T47D (cell line): ENCODE measurements around the gene MAL.

Source experiments
- DNase-seq, 2 experiments: peaks; one replicate each; pipeline versions ENCODE4 v3.0.0 to v3.0.0-alpha.2; 2011 to 2012; ENCODE audit warnings: low read depth in 1 of 2, low spot score in 1 of 2
- JUND ChIP-seq: IDR thresholded peaks from 2 replicates; pipeline ENCODE4 v1.6.1; 2012; ENCODE audit warnings: low read depth
- in situ Hi-C: cut with HindIII; loops from 2 replicates; pipeline ENCODE4 v1.10.0; 2016; ENCODE audit warnings: low sequenced_read_pairs, low pct_unique_long_range_greater_than_20kb

Gene MAL

GRCh38 chr2:95025406-95026319 lies at the start of gene MAL:
MAL (plus strand) TSS chr2:95025708; CDS start chr2:95025793, 85 bp downstream.
- in situ Hi-C loops: no loop called here
- no peak for DNase-seq
- TF ChIP-seq JUND: no peak

- no peak for TF ChIP-seq JUND
- no peak for DNase-seq
- in situ Hi-C loops: no loop called here
Observed at GRCh38 chr2:94977826-94978225, 47.7 kb upstream of the MAL start.

DNA sequence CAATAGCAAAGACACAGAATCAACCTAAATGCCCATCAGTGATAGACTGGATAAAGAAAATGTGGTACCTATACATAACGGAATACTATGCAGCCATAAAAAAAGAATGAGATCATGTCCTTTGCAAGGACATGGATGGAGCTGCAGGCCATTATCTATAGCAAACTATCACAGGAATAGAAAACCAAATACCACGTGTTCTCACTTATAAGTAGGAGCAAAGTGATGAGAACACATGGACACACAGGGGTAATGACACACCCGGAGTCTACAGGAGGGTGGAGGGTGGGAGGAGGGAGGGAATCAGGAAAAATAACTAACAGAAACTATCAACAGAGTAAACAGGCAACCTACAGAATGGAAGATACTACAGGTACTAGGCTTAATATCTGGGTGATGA lies 46.6 kb upstream of the MAL start:
- no peak for DNase-seq
- in situ Hi-C loops: no loop called here
- TF ChIP-seq JUND: no peak

DNA sequence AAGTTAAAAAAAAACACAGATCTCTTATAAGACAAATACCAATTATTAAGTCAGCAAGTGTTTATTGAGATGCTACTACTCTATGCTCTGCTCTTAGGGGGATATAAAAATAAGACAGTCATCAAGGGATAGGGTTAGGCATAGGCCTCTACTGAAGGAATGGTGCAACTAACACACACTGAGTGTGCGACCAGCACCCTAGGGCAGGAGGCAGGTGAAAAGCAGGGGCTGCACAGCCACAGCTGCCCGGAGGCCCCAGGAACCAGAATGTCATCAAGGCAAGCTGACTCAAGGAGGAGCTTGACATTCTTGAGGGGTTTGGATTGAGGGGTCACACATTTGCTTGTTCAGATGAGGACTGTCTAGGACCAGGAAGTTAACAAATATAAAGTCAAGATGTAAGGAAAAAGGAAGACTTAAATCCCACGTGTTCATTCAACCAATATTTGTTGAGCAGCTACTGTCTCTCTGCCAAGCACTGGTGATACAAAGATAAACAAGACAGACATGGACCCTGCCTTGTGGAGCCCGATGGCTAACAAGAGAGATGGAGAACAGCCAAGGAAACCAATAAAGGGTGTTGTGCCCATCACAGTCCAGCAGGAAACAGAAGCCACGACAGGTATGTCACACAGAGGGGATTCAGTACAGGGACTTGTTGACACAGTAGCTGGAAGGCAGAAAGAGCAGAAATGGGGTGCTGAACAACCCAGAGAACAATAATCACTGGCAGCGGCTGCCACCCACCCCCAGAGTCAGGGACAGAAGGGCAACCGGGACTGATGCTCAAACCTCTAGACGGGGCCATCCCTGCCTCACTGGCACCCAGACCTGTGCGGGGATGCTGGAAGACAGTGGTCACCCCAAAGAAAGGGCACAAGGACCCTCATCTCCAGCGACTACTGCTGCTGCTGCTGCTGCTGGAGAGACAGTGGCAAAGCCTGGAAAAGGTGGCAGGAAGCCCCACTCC lies 45.8 kb upstream of the MAL start:
- in situ Hi-C loops: no loop called here
- peak in 1 of 2 experiments; percentile 18 for DNase-seq
- TF ChIP-seq JUND: no peak

DNA sequence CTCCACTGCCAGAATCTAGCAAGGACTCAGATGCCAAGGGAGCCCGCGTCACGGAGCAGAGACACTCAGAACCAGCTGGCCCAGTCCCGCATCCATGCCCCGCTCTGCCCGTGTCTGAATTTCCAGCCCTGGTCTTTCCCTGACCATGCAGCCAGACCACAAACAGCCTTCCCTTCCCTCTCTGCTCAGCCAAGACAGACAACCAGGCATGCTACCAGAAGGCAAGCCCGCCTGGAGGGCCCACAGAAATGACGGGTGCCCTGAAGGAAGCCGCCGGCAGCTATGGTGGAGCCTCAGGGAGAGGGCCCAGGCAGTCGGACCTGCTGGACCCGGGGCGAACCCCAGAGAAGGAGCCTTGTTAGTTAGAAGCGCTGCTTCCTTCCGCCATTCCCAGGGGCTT lies 45.1 kb upstream of the MAL start:
- TF ChIP-seq JUND: no peak
- no peak for DNase-seq
- in situ Hi-C loops: no loop called here

- no peak for DNase-seq
- TF ChIP-seq JUND: no peak
- in situ Hi-C loops: no loop called here
Observed at GRCh38 chr2:94982156-94982555, 43.4 kb upstream of the MAL start.

DNA sequence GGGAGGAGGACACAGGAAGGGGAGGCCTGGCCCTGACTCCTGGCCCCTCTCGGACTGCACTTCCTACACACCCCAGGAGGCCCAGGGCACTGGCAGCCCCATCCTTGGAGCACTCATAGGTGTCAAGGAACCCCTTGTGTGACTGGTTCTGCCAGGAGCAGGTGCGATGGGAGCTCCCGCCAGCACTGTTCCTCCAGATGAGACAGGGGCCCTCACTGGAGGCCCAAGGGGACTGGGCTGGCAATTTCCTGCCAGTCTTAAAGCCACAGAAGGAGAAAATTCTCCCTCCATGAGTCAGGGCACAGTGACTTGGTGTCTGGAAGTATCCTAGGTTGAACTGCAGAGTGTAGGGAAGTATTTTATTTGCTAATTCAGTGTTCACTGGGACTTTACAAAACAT lies 42.8 kb upstream of the MAL start:
- no peak for TF ChIP-seq JUND
- DNase-seq: peak in 1 of 2 experiments; percentile 46
- in situ Hi-C loops: no loop called here

DNA sequence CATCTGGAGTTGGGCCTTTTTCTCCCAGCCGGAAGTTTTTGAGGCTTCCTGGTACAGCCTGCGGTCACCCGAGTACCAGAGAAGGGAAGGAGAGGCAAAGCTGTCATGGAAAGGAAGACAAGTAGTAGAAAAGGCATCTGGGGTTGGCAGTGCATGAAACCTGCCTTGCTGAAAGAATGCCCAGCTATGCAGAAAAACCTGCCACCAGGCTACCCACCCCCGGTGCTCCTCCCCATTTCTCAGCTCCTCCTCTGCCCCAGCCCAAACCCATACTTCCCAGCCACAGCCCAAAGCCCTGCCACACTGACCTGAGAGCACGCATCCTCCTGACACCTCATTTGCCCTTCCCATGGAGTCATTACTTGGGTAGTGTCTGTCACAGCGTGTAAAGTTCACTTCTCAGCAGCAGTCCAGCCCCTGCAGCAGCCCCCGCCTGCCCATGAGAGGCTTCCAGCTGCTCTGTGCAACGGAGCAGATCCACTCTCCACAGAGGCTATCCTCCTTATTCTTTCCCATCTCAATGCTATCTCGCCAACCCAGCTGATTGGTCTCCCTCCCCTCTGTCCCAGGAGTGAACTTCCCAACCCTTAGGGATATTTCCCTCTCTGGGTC lies 40.4 kb upstream of the MAL start:
- in situ Hi-C loops: no loop called here
- no peak for TF ChIP-seq JUND
- DNase-seq: peak in 1 of 2 experiments; percentile 68

GRCh38 chr2:94985636-94986035 lies 39.9 kb upstream of the MAL start:
- no peak for DNase-seq
- TF ChIP-seq JUND: no peak
- in situ Hi-C loops: no loop called here

GRCh38 chr2:94986392-94986963 lies 39.0 kb upstream of the MAL start:
- in situ Hi-C loops: no loop called here
- TF ChIP-seq JUND: no peak
- DNase-seq: peak; percentile 28 to 75

- no peak for TF ChIP-seq JUND
- no peak for DNase-seq
- in situ Hi-C loops: no loop called here
Observed at GRCh38 chr2:94987074-94988020, 38.2 kb upstream of the MAL start.
